M059J (cell line): ENCODE measurements around the gene CXorf65. TPM values are rescaled to one million over a fixed set of nuclear protein-coding genes. Genes with fewer than 3 reads are reported as not detected.

Experiments used
- DNase-seq: peaks from one replicate; pipeline ENCODE4 v3.0.0-alpha.2; 2012; ENCODE audit warnings: low read depth
- total RNA-seq: library from RNA; depleted of rRNA; stranded (reverse); fragments of >200 nt; shearing (Covaris generic); gene quantifications from 2 replicates; pipeline ENCODE4 v1.2.3, GENCODE V29; 2014

The CXorf65 gene
- total RNA-seq, 1 experiment from 2014 or later = not detected

DNA sequence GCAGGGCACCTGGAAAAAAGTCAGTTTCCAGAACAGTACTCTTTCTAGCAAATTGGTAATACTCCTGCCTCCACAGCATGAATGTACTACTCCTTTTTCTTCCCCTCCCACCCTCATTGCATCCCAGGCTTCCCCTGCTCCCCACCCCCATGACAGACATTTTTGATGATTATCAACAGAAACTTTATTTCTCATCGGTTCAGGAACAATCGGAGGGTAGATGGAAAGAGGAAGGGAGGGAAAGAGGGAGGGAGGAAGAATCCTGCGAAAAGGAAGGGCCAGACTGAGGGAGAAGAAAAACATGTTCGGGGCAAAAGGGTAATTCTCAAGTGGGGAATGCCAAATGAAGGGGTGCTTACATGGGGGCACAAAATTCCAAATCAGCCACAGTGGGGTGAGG is 705 bp upstream of the CXorf65 start:
- no peak for DNase-seq

DNA sequence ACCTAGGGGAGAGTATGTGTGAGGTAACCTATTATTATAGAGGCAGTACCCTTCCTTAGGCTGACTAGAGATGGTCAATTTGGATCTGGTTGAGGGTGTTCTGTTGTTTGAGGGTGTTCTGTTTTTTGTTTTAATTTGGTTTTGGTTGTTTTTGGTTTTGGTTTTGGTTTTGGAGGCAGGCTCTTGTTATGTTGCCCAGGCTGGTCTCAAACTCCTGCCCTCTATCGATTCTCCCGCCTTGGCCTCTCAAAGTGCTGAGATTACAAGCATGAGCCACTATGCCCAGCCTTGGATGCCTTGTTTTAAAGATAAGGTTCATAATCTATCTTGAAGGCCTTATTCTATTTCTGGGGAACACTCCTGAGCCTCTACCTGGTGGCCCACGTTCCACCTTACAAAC is 912 bp downstream of the CXorf65 start:
- no peak for DNase-seq

DNA sequence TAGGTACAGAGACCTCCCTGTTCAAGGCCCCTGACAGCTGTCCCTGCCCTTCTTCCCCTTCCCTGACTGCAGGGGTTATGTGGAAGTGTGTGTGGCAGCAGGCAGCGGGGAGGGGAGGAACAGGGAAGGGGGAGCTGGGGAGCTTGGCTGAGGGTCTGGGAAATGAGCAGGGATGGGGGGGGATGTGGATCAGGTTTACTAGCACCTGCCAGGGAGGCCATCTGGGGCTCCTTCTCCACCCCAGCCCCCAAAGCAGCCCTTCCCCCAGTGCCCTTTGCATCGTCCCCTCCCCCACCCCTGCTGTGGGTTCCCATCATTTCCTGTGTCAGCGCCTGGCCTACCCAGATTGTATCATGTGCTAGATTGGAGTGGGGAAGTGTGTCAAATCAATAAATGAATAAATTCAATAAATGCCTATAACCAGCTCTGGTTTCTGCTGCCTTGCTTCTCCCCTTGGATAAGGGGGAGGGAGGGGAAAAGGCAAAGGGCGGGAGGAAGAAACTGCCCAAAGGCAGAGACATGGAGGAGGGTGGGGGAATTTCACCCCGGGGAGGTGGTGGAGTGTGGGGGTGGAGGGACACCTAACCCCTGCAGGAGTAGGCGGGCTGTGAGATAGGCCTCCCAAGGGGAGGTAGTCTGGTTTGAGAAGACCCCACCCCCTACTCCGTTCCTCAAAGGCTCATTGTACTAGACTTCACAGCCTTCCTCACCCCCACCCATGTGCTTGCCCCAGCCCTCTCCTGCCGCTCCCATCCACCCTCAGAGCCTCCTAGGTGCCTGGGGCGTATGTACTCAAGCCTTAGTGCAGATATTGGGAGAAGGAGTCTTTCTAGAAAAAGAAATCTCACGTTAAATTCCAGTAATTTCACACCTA is 3.2 kb downstream of the CXorf65 start:
- DNase-seq = no peak

DNA sequence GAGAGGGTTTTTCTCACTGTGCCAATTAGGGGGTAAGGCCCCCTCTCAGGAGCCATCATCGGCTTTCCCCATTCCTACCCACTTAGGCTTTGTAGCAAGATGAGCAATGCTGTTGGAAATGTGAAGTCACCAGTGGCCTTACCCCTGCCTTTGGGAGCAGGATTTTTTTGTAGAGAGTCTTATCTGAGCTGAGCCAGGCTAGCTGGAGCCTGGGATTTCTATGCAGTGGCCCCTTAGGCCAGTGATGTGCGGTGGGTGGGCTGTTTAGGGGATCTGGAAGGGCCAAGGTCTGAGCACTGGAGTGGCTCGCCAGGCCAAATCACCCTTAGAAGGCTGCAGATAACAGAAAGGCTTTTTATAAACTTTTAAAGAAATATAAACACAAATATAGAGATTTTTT is 4.2 kb downstream of the CXorf65 start:
- no peak for DNase-seq

DNA sequence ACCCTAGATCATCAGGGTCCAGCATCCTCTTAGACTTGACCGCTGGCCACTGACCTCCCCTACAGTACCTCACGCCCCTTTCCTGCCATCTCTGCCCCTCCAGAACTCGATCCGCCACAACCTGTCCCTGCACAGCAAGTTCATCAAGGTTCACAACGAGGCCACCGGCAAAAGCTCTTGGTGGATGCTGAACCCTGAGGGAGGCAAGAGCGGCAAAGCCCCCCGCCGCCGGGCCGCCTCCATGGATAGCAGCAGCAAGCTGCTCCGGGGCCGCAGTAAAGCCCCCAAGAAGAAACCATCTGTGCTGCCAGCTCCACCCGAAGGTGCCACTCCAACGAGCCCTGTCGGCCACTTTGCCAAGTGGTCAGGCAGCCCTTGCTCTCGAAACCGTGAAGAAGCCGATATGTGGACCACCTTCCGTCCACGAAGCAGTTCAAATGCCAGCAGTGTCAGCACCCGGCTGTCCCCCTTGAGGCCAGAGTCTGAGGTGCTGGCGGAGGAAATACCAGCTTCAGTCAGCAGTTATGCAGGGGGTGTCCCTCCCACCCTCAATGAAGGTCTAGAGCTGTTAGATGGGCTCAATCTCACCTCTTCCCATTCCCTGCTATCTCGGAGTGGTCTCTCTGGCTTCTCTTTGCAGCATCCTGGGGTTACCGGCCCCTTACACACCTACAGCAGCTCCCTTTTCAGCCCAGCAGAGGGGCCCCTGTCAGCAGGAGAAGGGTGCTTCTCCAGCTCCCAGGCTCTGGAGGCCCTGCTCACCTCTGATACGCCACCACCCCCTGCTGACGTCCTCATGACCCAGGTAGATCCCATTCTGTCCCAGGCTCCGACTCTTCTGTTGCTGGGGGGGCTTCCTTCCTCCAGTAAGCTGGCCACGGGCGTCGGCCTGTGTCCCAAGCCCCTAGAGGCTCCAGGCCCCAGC is 5.7 kb downstream of the CXorf65 start:
- DNase-seq = no peak

DNA sequence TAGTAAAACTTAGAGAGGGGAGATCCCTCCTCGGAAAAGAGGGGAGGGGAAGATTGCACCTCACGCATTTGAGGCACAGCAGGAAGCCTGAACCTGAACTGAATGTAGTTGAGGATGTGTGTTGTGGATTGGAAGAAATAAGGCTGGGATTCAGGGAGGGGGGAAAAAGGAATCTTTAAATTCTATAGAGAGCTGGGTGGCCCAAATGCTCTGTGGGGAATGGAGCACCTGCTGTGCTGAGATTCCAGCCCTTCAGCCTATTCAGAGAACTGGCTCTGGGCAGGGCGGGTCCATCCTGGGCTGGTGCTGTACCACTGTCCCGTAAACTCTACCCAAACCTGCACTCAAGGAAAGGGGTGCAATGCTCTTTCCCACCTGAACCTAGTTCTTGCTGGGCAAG is 6.8 kb downstream of the CXorf65 start:
- no peak for DNase-seq

DNA sequence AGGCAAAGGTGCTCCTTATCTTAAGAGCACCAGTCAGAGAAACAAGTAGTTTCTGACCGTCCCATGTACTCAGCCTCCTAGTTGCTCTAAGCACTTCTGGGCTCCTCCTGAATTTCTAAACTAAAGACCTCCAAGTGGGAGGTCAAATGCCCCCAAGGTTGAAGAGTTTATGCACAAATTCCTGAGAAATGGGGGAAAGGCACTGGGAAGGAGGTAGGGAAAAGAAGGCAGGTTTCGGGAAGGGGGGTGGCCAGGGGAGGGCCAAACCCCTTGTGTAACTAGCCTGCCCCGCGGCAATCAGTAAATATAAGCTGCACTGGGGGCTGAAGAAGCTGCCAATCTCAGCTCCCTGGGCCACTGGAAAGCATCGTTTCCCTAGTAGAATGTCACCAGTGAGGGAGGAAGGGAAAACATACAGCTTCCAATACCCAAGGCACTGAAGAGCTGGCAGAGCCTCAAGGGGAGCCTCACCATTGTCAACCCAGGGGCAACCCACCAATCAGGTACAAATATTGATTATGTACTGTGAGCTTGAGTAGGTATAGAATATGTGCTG is 7.5 kb downstream of the CXorf65 start:
- DNase-seq = no peak

DNA sequence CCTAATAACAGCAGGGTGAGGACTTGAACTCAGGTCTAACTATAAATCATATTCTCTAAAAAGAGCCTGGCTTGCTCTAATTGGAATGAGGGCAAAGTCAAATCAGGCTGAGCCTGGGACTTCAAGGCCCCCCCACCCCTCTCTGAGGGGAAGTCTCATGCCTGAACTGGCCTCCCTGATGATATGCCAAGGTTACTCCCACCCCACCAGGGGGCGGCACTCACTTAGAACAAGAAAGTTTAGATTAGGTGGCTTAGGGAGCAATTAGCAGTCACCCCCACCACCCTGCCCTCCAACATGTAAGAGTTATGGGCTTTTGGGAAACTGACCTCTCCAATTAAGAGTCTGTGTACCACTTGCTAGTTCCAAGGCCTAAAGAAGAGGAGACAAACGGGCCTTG is 8.2 kb downstream of the CXorf65 start:
- DNase-seq = peak; percentile 54

DNA sequence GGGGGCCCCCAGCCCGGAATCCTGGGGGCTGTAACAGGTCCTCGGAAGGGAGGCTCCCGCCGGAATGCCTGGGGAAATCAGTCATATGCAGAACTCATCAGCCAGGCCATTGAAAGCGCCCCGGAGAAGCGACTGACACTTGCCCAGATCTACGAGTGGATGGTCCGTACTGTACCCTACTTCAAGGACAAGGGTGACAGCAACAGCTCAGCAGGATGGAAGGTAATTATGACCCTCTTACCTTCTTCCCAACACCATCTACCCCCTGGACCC is 9.8 kb downstream of the CXorf65 start:
- DNase-seq = no peak

DNA sequence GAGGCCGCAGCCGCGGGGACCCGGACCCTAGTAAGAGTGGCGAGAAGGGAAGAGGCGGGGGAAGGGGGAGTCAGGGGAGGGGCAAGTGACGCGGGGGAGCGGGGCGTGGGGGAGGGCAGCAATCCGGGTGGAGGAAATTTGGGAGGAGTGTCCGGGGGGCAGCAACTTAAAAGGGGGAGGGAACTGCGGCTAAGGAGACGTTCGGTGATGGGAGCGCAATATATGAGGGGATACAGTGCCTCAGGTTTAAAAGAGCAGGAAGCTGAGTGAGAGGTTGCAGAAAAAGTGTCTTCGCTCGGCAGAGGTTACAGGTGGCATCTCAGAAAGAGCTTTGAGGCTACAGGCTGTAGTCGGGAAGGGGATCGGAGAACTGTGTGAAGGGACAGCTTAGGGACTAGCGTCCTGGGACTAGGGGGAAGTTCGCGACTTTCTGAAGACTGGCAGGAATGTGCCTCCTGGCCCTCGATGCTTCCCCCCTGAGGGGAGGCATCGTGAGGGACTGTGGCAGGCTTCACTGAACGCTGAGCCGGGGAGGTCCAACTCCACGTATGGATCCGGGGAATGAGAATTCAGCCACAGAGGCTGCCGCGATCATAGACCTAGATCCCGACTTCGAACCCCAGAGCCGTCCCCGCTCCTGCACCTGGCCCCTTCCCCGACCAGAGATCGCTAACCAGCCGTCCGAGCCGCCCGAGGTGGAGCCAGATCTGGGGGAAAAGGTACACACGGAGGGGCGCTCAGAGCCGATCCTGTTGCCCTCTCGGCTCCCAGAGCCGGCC is 10.4 kb downstream of the CXorf65 start:
- peak; percentile 41 for DNase-seq

DNA sequence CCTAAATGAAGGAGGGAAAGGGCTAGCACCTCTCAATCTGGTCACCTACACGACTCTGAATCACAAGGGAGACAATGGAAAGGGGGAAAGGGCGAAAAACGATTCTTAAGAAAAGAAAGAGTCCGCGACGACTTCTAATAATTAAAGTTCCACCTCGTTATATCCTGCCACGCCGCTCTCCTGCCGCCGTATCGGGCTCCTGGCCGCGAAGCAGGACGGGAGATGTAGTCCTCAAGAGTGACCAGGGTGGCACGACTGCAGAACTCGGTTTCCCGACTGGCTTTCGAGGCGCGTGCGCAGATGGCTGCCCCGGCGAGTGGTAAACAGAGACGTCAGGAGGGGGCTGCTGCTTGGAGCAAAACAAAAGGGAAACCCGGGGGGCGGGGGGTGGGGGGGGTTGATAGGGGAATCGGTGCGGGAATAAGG is 11.0 kb downstream of the CXorf65 start, which contains the start of gene FOXO4:
Gene FOXO4, plus strand, starts transcription at position 297 of the 426 bp plus-strand sequence. CDS start 678 bp downstream, outside the sequence.
- peak; percentile 90 for DNase-seq

DNA sequence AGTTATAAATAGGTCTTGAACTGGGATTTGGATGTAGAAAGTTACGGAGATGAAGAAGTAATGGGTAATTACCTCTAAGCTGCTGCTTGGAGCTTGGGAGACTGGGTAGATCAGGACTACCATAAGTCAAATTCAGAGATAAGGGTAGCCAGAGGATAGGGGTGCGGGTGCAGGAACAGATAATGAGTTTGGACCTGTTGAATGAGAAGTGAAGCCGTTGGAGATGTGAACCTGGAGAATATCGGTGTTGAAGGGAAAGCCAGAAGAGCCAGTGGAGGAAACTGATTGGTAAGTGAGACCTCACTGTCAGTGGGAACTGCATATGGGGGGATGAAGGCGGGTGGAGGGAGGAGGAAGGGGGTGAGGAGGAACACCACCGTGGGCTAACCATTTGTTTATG is 11.5 kb downstream of the CXorf65 start:
- no peak for DNase-seq

DNA sequence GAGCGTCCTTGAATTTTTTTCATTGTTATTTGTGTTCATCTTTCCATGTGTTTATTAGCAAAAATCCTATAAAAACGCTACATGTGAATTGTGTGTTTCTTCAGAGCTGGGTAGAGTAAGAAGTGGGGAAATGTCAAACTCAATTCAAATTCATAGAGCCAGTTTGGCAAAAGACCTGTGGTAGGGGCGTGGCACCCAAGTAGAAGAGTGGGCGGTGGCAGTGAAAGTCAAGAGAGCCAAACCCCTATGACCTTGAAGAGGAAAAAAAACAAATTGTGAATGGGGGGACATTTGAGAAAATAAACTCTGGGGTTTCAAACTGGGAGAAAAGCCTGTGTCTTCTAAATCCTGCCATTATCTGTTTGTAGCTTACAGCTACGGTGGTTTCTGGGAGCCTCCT is 15.3 kb downstream of the CXorf65 start:
- DNase-seq = no peak

DNA sequence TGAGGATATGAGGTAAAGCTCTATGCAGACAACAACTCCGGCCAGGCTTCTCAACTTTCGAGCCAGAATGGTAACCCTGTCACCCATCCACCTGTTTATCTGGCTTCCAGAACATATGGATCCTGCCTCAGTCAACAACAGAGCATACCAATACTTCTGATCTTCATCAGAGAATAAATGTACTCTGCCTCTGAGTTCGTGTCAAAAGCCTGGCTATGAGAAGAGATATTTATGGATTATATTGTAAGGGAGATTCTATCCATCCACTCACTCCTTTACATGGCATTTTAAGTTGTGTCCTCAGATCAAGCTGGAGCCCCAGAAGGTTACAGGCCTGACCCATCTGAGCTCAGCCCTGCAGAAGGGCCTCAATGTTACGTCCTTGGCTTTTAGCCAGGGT is 20.6 kb downstream of the CXorf65 start:
- no peak for DNase-seq

DNA sequence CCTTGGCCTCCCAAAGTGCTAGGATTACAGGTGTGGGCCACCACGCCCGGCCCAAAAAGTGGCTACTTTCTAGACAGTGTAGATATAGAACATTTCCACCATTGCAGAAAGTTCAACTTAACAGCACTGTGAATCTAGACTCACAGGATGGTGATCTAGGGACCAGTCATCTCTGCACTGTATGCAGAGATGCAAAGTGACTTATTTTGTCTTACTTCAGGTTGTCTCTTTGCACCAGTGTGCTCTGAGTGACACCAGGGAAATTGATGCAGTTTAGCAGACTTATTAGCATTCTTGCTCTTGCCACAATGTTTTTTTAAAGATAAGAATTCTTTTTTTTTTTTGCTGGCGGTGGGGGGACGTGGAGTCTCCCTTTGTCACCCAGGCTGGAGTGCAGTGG is 23.7 kb downstream of the CXorf65 start:
- DNase-seq = peak; percentile 14

DNA sequence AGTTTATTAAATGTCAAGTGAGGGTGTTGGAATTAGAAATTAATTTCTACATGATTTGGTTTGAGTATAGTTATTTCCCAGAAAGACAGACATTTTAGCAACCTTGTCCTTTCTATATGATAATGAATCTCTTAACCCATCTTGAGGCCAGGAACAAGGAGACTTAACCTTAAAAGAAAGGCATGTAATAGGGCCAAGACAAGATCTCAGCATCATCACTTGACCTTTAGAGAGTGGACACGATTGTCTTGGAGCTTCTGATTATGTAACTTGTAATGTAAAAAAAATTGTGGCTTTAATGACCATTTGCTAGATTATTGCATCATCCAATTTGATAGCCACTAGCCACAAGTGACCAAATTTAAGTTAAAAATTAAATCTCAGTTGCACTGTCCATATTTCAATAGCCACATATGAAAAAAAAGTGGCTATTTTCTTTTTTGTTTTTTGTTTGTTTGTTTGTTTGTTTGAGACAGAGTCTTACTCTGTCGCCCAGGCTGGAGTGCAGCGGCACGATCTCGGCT is 24.4 kb downstream of the CXorf65 start:
- DNase-seq = peak; percentile 17

DNA sequence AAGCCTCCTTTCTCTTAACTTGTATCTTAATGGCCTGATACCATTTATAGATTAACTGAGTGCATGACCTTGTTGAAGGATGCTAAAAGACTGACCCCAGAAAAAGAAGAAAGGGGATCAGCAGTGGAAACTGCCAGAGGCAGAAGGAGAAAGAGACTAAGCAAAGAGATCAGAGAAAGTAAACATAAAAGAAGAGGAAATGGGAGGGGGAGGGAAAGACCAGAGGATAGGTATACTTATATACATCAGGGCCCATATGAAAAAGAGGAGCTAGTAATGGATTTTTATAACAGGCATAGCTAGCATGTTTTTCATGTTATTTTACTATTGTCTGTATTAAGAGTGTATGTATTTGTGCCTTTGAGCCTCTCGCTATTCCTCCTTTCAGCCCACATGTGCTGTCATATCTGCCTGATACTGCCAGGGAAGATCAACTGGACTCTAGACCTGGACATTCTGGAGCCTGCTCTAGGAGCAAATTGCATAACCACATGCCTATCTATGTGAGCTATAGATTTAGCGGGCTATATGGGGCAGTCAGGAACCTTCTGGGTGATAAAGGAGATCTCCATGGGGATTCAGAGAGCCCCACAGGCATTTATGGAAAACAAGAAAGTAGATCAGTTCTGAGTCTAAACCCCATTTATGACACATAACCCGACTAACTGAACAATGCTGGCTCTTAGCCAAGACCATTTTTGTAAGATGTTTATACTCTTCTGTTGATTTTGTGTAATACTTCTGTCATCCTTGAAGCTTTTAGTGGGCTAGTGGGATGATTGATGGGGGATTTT is 25.0 kb downstream of the CXorf65 start:
- DNase-seq = peak; percentile 74

DNA sequence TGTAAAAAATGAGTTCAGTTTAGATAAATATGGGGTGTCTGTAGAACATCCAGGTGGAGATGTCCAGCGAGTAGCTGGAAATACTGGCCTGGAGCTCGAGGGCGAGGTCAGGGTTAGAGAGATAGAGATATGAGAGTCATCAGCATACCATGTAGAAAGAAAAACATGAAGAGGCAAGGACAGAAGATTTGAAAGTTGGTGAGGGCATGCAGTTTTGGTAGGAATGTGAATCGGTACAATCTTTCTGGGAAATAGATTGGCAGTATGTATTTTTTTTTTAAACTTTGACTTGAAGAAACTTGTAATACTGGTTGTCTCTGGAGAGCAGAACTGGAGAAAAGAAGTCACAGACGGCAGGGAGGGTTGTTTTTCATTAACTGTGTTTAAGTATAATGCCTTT is 36.0 kb downstream of the CXorf65 start:
- DNase-seq = no peak

DNA sequence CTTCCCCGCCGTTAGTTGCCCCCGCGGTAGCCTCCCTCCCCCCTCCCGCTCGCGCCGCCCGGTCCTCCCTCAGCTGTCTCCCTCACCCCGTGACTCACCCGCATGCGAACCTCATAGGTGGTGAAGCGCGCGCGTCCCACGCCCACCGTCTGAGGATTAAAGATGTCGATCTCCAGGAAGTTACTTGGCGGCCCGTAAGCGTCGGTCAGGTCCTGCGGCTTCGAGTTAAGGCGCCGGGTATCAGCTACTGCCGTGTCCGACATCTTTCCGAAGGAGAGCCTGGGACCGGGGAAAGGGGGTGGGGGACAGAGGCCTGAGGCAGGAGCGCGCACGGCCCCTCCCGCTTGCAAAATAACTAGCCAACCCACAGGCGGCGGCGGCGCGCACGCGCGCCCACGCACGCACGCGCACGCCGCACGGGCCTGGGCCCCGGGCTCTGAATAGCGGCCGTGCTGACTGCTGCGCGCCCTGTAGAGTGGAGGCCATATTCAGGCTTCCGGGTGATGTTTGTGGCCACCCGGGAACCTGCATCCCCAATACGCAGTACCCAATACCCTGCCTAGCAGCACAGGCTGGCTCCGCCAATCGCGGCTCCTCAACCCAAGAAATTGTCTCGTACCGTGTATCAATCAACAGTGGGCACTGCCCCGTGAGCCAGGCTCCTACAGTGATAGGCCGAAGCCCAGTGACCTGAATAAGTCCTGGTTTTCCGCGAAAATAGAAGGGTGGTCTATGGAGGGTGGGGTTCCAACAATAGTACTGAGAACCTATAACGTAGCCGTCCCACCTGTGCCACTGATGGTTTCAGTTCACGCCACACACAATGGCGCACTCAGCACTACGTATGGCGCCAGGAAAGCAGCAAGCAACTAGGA is 38.3 kb downstream of the CXorf65 start, which contains the start of gene SNX12:
Gene SNX12, minus strand, starts transcription at position 291 of the 875 bp plus-strand sequence. Its CDS starts 28 bp downstream, at position 263.
- DNase-seq = peak; percentile 96

DNA sequence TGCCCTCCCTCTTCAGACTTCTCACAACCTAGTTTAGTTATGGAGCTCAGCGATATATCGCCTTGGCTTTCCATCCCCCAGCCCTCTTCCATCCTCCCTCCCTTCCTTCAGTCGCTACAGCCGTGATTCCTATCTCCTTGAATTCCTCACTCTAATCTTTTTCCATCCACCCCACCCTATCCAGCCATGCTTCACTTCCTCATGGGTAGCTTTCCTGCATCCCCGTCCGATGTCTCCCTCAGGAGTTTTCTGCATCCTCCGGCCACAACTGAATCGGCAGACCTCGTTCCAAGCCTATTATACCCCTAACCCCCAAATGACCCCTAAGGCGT is 38.9 kb downstream of the CXorf65 start:
- DNase-seq = no peak
